HEK293 (cell line): ENCODE measurements around the gene NUMBL.

ENCODE experiments used
- GFI1B ChIP-seq: fragments of 450-650 bp; formaldehyde crosslinking; IDR thresholded peaks from 2 replicates; pipeline ENCODE4 v1.5.1; 2016; ENCODE audit warnings: missing biosample characterization, missing genetic modification characterization
- GLIS2 ChIP-seq: fragments of 450-650 bp; formaldehyde crosslinking; IDR thresholded peaks from 2 replicates; pipeline ENCODE4 v1.5.1; 2016; ENCODE audit warnings: missing biosample characterization, missing genetic modification characterization
- IKZF3 ChIP-seq: fragments of 450-650 bp; IDR thresholded peaks from 2 replicates; pipeline ENCODE4 v1.5.0; 2018; ENCODE audit warnings: missing biosample characterization, mild to moderate bottlenecking, missing genetic modification characterization, moderate library complexity
- KLF10 ChIP-seq: fragments of 450-650 bp; IDR thresholded peaks from 2 replicates; pipeline ENCODE4 v1.5.1; 2018; ENCODE audit warnings: missing biosample characterization, mild to moderate bottlenecking, missing genetic modification characterization
- KLF9 ChIP-seq: fragments of 450-650 bp; formaldehyde crosslinking; IDR thresholded peaks from 2 replicates; pipeline ENCODE4 v1.5.1; 2016; ENCODE audit warnings: missing biosample characterization, missing genetic modification characterization, low read depth
- MEIS1 ChIP-seq: sonication (generic); formaldehyde crosslinking; IDR thresholded peaks from 2 replicates; pipeline ENCODE4 v1.8.1; 2022; ENCODE audit warnings: missing genetic modification reagents, mild to moderate bottlenecking, borderline replicate concordance
- SALL2 ChIP-seq: fragments of 450-650 bp; formaldehyde crosslinking; IDR thresholded peaks from 2 replicates; pipeline ENCODE4 v1.5.0; 2017; ENCODE audit warnings: missing biosample characterization, mild to moderate bottlenecking, missing genetic modification characterization, borderline replicate concordance
- SCRT2 ChIP-seq: fragments of 450-650 bp; formaldehyde crosslinking; IDR thresholded peaks from 2 replicates; pipeline ENCODE4 v1.5.1; 2016; ENCODE audit warnings: missing biosample characterization, missing genetic modification characterization
- ZBTB17 ChIP-seq: fragments of 450-650 bp; formaldehyde crosslinking; IDR thresholded peaks from 2 replicates; pipeline ENCODE4 v1.5.1; 2016; ENCODE audit warnings: missing biosample characterization, missing genetic modification characterization
- ZBTB20 ChIP-seq: fragments of 450-650 bp; formaldehyde crosslinking; IDR thresholded peaks from 2 replicates; pipeline ENCODE4 v1.5.1; 2016; ENCODE audit warnings: missing biosample characterization, missing genetic modification characterization
- ZBTB8A ChIP-seq: fragments of 450-650 bp; formaldehyde crosslinking; IDR thresholded peaks from 2 replicates; pipeline ENCODE4 v1.5.1; 2016; ENCODE audit warnings: missing biosample characterization, missing genetic modification characterization
- ZFP41 ChIP-seq: fragments of 450-650 bp; formaldehyde crosslinking; IDR thresholded peaks from 2 replicates; pipeline ENCODE4 v1.5.1; 2016; ENCODE audit warnings: missing biosample characterization, missing genetic modification characterization, borderline replicate concordance
- ZNF112 ChIP-seq: fragments of 450-650 bp; formaldehyde crosslinking; IDR thresholded peaks from 2 replicates; pipeline ENCODE4 v1.5.0; 2017; ENCODE audit warnings: missing biosample characterization, missing genetic modification characterization
- ZNF140 ChIP-seq: fragments of 450-650 bp; formaldehyde crosslinking; IDR thresholded peaks from 2 replicates; pipeline ENCODE4 v1.5.1; 2016; ENCODE audit warnings: missing biosample characterization, missing genetic modification characterization
- ZNF155 ChIP-seq: fragments of 450-650 bp; formaldehyde crosslinking; IDR thresholded peaks from 2 replicates; pipeline ENCODE4 v1.5.1; 2016; ENCODE audit warnings: missing biosample characterization, missing genetic modification characterization
- ZNF175 ChIP-seq: fragments of 450-650 bp; formaldehyde crosslinking; IDR thresholded peaks from 2 replicates; pipeline ENCODE4 v1.5.1; 2016; ENCODE audit warnings: missing biosample characterization, missing genetic modification characterization
- ZNF211 ChIP-seq: fragments of 450-650 bp; formaldehyde crosslinking; IDR thresholded peaks from 2 replicates; pipeline ENCODE4 v1.5.1; 2016; ENCODE audit warnings: low read depth, missing biosample characterization, missing genetic modification characterization
- ZNF324 ChIP-seq: fragments of 450-650 bp; formaldehyde crosslinking; IDR thresholded peaks from 2 replicates; pipeline ENCODE4 v1.5.1; 2016; ENCODE audit warnings: missing biosample characterization, missing genetic modification characterization
- ZNF354C ChIP-seq: fragments of 450-650 bp; formaldehyde crosslinking; IDR thresholded peaks from 2 replicates; pipeline ENCODE4 v1.5.1; 2016; ENCODE audit warnings: missing biosample characterization, missing genetic modification characterization, low read depth, borderline replicate concordance
- ZNF473 ChIP-seq: fragments of 450-650 bp; formaldehyde crosslinking; IDR thresholded peaks from 2 replicates; pipeline ENCODE4 v1.5.1; 2017; ENCODE audit warnings: missing biosample characterization, missing genetic modification characterization
- ZNF548 ChIP-seq: fragments of 450-650 bp; formaldehyde crosslinking; IDR thresholded peaks from 2 replicates; pipeline ENCODE4 v1.5.1; 2016; ENCODE audit warnings: missing biosample characterization, missing genetic modification characterization
- ZNF585B ChIP-seq: fragments of 450-650 bp; formaldehyde crosslinking; IDR thresholded peaks from 2 replicates; pipeline ENCODE4 v1.5.1; 2016; ENCODE audit warnings: missing biosample characterization, missing genetic modification characterization
- ZNF621 ChIP-seq: fragments of 450-650 bp; formaldehyde crosslinking; IDR thresholded peaks from 2 replicates; pipeline ENCODE4 v1.5.1; 2017; ENCODE audit warnings: missing biosample characterization, missing genetic modification characterization
- ZNF660 ChIP-seq: fragments of 450-650 bp; IDR thresholded peaks from 2 replicates; pipeline ENCODE4 v1.5.1; 2018; ENCODE audit warnings: missing biosample characterization, mild to moderate bottlenecking, missing genetic modification characterization
- ZNF664 ChIP-seq: fragments of 450-650 bp; formaldehyde crosslinking; IDR thresholded peaks from 2 replicates; pipeline ENCODE4 v1.5.1; 2016; ENCODE audit warnings: missing biosample characterization, missing genetic modification characterization
- ZNF677 ChIP-seq: fragments of 450-650 bp; IDR thresholded peaks from 2 replicates; pipeline ENCODE4 v1.5.0; 2018; ENCODE audit warnings: missing biosample characterization, mild to moderate bottlenecking, missing genetic modification characterization, moderate library complexity
- ZNF785 ChIP-seq: fragments of 450-650 bp; formaldehyde crosslinking; IDR thresholded peaks from 2 replicates; pipeline ENCODE4 v1.5.1; 2016; ENCODE audit warnings: missing biosample characterization, missing genetic modification characterization
- ZNF791 ChIP-seq: fragments of 450-650 bp; formaldehyde crosslinking; IDR thresholded peaks from 2 replicates; pipeline ENCODE4 v1.5.1; 2016; ENCODE audit warnings: missing biosample characterization, missing genetic modification characterization
- ZNF830 ChIP-seq: fragments of 450-650 bp; IDR thresholded peaks from 2 replicates; pipeline ENCODE4 v1.5.0; 2018; ENCODE audit warnings: missing biosample characterization, missing genetic modification characterization, low read depth, mild to moderate bottlenecking, moderate library complexity
- TF ChIP-seq, protein P1 (sequence below): fragments of 450-650 bp; formaldehyde crosslinking; conservative IDR thresholded peaks from 2 replicates; pipeline ENCODE4 v1.5.1; 2016; ENCODE audit warnings: low read depth, missing biosample characterization, missing genetic modification characterization
- TF ChIP-seq, protein P2 (sequence below): fragments of 450-650 bp; formaldehyde crosslinking; IDR thresholded peaks from 2 replicates; pipeline ENCODE4 v1.5.1; 2016; ENCODE audit warnings: missing biosample characterization, missing genetic modification characterization
- TF ChIP-seq, protein P3 (sequence below): fragments of 450-650 bp; formaldehyde crosslinking; IDR thresholded peaks from 2 replicates; pipeline ENCODE4 v1.5.1; 2017; ENCODE audit warnings: missing biosample characterization, missing genetic modification characterization
- TF ChIP-seq, protein P4 (sequence below): fragments of 450-650 bp; formaldehyde crosslinking; IDR thresholded peaks from 2 replicates; pipeline ENCODE4 v1.5.1; 2016; ENCODE audit warnings: missing biosample characterization, missing genetic modification characterization

Gene NUMBL

DNA sequence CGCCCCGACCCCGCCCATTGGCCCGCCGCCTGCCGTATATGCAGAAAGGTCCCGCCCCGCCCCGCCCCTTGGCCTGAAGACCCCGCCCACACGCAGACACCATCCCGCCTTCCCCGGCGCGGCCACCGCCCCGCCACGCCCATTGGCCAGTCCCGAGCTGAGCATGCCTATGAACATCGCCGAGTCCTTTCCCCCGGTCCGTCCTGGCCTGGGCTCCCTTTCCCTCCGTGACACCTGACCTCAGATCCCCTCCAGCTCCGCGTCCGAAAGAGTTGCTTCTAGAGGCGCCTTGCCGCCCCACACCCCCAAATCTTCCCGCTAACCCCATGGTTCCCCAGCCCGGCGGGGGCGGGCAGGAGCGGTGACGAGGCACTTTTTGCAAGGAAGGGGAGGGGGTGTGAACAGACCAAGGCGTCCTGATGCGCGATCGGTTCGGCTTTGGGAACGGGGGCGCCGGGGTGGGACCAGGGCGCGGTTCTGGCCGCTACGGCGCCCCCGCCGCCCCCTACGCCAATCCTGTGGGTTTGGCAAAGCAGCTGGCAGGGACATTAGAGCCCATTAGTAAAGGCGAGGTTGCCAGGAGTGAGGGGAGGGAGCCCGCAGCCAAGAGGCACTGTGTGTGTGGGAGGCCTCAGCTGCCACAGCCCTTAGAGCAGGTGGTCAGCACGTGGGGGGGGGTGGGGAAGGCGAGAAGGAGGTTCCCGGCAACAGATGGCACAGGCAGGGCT is 406 bp upstream of the NUMBL start (continued):
- TF ChIP-seq KLF9 (tag by site-specific recombination) (peak; percentile 100), ZNF473 (tag by site-specific recombination) (no peak), IKZF3 (tag by site-specific recombination) (no peak), ZNF660 (tag by site-specific recombination) (no peak), ZNF791 (no peak), SALL2 (tag by site-specific recombination) (no peak), ZBTB17 (peak; percentile 97), ZBTB20 (tag by site-specific recombination) (peak; percentile 87), ZNF785 (tag by site-specific recombination) (no peak), ZNF621 (tag by site-specific recombination) (no peak), GLIS2 (tag by site-specific recombination) (peak; percentile 94), ZNF585B (tag by site-specific recombination) (no peak), ZNF548 (no peak), GFI1B (tag by site-specific recombination) (no peak), ZNF155 (tag by site-specific recombination) (no peak), ZBTB8A (peak; percentile 95), SCRT2 (tag by site-specific recombination) (peak; percentile 92), ZNF175 (no peak), ZNF677 (tag by site-specific recombination) (no peak), ZNF211 (tag by site-specific recombination) (no peak), ZNF112 (no peak), MEIS1 (CRISPR knock-in tag) (no peak), ZNF140 (tag by site-specific recombination) (no peak), ZNF354C (tag by site-specific recombination) (no peak), ZFP41 (tag by site-specific recombination) (no peak), ZNF830 (no peak), KLF10 (tag by site-specific recombination) (peak; percentile 93), ZNF324 (tag by site-specific recombination) (peak; percentile 69; the same call in 1 of the 2 replicates), ZNF664 (tag by site-specific recombination) (no peak)
- TF ChIP-seq, protein P1, sequence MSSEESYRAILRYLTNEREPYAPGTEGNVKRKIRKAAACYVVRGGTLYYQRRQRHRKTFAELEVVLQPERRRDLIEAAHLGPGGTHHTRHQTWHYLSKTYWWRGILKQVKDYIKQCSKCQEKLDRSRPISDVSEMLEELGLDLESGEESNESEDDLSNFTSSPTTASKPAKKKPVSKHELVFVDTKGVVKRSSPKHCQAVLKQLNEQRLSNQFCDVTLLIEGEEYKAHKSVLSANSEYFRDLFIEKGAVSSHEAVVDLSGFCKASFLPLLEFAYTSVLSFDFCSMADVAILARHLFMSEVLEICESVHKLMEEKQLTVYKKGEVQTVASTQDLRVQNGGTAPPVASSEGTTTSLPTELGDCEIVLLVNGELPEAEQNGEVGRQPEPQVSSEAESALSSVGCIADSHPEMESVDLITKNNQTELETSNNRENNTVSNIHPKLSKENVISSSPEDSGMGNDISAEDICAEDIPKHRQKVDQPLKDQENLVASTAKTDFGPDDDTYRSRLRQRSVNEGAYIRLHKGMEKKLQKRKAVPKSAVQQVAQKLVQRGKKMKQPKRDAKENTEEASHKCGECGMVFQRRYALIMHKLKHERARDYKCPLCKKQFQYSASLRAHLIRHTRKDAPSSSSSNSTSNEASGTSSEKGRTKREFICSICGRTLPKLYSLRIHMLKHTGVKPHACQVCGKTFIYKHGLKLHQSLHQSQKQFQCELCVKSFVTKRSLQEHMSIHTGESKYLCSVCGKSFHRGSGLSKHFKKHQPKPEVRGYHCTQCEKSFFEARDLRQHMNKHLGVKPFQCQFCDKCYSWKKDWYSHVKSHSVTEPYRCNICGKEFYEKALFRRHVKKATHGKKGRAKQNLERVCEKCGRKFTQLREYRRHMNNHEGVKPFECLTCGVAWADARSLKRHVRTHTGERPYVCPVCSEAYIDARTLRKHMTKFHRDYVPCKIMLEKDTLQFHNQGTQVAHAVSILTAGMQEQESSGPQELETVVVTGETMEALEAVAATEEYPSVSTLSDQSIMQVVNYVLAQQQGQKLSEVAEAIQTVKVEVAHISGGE (tag by site-specific recombination), result peak; percentile 87
- TF ChIP-seq, protein P2, sequence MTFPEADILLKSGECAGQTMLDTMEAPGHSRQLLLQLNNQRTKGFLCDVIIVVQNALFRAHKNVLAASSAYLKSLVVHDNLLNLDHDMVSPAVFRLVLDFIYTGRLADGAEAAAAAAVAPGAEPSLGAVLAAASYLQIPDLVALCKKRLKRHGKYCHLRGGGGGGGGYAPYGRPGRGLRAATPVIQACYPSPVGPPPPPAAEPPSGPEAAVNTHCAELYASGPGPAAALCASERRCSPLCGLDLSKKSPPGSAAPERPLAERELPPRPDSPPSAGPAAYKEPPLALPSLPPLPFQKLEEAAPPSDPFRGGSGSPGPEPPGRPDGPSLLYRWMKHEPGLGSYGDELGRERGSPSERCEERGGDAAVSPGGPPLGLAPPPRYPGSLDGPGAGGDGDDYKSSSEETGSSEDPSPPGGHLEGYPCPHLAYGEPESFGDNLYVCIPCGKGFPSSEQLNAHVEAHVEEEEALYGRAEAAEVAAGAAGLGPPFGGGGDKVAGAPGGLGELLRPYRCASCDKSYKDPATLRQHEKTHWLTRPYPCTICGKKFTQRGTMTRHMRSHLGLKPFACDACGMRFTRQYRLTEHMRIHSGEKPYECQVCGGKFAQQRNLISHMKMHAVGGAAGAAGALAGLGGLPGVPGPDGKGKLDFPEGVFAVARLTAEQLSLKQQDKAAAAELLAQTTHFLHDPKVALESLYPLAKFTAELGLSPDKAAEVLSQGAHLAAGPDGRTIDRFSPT (tag by site-specific recombination), result peak; percentile 90
- TF ChIP-seq, protein P3, sequence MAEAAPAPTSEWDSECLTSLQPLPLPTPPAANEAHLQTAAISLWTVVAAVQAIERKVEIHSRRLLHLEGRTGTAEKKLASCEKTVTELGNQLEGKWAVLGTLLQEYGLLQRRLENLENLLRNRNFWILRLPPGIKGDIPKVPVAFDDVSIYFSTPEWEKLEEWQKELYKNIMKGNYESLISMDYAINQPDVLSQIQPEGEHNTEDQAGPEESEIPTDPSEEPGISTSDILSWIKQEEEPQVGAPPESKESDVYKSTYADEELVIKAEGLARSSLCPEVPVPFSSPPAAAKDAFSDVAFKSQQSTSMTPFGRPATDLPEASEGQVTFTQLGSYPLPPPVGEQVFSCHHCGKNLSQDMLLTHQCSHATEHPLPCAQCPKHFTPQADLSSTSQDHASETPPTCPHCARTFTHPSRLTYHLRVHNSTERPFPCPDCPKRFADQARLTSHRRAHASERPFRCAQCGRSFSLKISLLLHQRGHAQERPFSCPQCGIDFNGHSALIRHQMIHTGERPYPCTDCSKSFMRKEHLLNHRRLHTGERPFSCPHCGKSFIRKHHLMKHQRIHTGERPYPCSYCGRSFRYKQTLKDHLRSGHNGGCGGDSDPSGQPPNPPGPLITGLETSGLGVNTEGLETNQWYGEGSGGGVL (tag by site-specific recombination), result peak; percentile 93
- TF ChIP-seq, protein P4, sequence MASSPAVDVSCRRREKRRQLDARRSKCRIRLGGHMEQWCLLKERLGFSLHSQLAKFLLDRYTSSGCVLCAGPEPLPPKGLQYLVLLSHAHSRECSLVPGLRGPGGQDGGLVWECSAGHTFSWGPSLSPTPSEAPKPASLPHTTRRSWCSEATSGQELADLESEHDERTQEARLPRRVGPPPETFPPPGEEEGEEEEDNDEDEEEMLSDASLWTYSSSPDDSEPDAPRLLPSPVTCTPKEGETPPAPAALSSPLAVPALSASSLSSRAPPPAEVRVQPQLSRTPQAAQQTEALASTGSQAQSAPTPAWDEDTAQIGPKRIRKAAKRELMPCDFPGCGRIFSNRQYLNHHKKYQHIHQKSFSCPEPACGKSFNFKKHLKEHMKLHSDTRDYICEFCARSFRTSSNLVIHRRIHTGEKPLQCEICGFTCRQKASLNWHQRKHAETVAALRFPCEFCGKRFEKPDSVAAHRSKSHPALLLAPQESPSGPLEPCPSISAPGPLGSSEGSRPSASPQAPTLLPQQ (tag by site-specific recombination), result peak; percentile 76; the same call in 1 of the 2 replicates
